HL-60 (cell line): ENCODE data around the gene TM6SF1.

Experiments
- DNase-seq, 2 experiments: peaks; one replicate each; pipeline ENCODE4 v3.0.0-alpha.2; 2010 to 2020; ENCODE audit warnings: low read depth in 1 of 2, low spot score in 1 of 2
- H3K27ac ChIP-seq: fragments of 250-450 bp; sonication (Bioruptor Pico); replicated peaks from 2 replicates; pipeline ENCODE4 v1.5.1; 2020; ENCODE audit warnings: mild to moderate bottlenecking, moderate library complexity
- H3K27me3 ChIP-seq: fragments of 250-450 bp; sonication (Bioruptor Pico); 2 replicates; pipeline ENCODE4 v1.5.1; 2021; ENCODE audit warnings: mild to moderate bottlenecking, moderate library complexity; ENCODE audit not compliant: insufficient read depth, poor library complexity, severe bottlenecking
- H3K4me3 ChIP-seq: replicated peaks from 2 replicates; pipeline ENCODE4 v1.5.1; 2011; ENCODE audit warnings: mild to moderate bottlenecking, control low read depth, low read length; ENCODE audit not compliant: insufficient read depth
- GABPA ChIP-seq: IDR thresholded peaks from 2 replicates; pipeline ENCODE4 v1.6.1; 2012; ENCODE audit warnings: low read depth
- POLR2AphosphoS5 ChIP-seq: IDR thresholded peaks from 2 replicates; pipeline ENCODE4 v1.6.1; 2012; ENCODE audit warnings: low read depth
- SPI1 ChIP-seq: IDR thresholded peaks from 2 replicates; pipeline ENCODE4 v1.6.1; 2012; ENCODE audit warnings: low read depth, mild to moderate bottlenecking, borderline replicate concordance
- TF ChIP-seq, protein P1 (sequence below): IDR thresholded peaks from 2 replicates; pipeline ENCODE4 v1.6.1; 2012; ENCODE audit warnings: low read depth; ENCODE audit not compliant: insufficient replicate concordance
- TF ChIP-seq, protein P2 (sequence below): IDR thresholded peaks from one replicate; pipeline ENCODE4 v1.5.1; 2011; ENCODE audit warnings: low read length, control low read depth, inconsistent platforms; ENCODE audit not compliant: insufficient read depth

The TM6SF1 gene

DNA sequence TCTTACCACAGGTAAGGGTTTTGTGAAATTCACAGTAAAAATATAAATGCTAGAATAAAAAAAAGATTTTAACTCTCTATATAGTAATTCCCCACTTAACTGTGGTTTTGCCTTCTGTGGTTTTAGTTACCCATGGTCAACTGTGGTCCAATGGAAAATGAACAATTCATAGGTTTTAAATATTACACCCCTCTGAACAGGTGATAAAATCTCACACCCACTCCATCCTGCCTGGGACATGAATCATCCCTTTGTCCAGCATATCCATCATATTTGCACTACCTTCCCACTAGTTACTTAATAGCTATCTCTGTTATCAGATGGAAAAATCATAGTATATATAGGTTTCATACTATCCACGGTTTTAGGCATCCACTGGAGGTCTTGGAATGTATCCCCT lies 50.9 kb downstream of the TM6SF1 start:
- no peaks in the 10 kb centered on the region for H3K27me3 ChIP-seq
- no peak for DNase-seq
- H3K4me3 ChIP-seq: no peak overlapping the region
- TF ChIP-seq, protein P1, sequence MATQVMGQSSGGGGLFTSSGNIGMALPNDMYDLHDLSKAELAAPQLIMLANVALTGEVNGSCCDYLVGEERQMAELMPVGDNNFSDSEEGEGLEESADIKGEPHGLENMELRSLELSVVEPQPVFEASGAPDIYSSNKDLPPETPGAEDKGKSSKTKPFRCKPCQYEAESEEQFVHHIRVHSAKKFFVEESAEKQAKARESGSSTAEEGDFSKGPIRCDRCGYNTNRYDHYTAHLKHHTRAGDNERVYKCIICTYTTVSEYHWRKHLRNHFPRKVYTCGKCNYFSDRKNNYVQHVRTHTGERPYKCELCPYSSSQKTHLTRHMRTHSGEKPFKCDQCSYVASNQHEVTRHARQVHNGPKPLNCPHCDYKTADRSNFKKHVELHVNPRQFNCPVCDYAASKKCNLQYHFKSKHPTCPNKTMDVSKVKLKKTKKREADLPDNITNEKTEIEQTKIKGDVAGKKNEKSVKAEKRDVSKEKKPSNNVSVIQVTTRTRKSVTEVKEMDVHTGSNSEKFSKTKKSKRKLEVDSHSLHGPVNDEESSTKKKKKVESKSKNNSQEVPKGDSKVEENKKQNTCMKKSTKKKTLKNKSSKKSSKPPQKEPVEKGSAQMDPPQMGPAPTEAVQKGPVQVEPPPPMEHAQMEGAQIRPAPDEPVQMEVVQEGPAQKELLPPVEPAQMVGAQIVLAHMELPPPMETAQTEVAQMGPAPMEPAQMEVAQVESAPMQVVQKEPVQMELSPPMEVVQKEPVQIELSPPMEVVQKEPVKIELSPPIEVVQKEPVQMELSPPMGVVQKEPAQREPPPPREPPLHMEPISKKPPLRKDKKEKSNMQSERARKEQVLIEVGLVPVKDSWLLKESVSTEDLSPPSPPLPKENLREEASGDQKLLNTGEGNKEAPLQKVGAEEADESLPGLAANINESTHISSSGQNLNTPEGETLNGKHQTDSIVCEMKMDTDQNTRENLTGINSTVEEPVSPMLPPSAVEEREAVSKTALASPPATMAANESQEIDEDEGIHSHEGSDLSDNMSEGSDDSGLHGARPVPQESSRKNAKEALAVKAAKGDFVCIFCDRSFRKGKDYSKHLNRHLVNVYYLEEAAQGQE: no peak
- TF ChIP-seq POLR2AphosphoS5: no peak
- TF ChIP-seq, protein P2, sequence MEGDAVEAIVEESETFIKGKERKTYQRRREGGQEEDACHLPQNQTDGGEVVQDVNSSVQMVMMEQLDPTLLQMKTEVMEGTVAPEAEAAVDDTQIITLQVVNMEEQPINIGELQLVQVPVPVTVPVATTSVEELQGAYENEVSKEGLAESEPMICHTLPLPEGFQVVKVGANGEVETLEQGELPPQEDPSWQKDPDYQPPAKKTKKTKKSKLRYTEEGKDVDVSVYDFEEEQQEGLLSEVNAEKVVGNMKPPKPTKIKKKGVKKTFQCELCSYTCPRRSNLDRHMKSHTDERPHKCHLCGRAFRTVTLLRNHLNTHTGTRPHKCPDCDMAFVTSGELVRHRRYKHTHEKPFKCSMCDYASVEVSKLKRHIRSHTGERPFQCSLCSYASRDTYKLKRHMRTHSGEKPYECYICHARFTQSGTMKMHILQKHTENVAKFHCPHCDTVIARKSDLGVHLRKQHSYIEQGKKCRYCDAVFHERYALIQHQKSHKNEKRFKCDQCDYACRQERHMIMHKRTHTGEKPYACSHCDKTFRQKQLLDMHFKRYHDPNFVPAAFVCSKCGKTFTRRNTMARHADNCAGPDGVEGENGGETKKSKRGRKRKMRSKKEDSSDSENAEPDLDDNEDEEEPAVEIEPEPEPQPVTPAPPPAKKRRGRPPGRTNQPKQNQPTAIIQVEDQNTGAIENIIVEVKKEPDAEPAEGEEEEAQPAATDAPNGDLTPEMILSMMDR: no peak
- no peak for TF ChIP-seq GABPA
- no peak for TF ChIP-seq SPI1
- no peak overlapping the region for H3K27ac ChIP-seq

DNA sequence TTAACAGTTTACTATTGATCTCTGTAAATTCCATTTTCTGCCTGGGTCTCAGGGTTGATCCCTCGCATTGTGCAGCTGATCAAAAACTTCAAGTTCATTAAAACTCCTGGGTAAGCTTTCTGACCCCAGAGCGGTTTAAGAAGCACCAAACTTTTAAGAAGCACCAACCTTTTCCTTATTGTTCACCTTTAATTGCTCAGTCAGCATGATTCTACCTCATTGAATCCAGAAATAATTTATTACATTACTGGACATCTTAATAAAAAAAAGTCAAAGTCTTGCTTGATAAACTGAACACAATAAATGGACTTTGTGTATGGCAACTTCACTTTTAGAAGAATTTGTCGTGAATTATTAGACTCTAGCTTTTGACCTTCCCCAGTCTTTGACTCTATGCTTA lies 53.3 kb downstream of the TM6SF1 start:
- Histone ChIP-seq H3K27ac (no peak overlapping the region), H3K4me3 (no peak overlapping the region), H3K27me3 (no peaks in the 10 kb centered on the region)
- TF ChIP-seq GABPA (no peak), SPI1 (no peak)
- TF ChIP-seq, protein P2: no peak
- DNase-seq: no peak

DNA sequence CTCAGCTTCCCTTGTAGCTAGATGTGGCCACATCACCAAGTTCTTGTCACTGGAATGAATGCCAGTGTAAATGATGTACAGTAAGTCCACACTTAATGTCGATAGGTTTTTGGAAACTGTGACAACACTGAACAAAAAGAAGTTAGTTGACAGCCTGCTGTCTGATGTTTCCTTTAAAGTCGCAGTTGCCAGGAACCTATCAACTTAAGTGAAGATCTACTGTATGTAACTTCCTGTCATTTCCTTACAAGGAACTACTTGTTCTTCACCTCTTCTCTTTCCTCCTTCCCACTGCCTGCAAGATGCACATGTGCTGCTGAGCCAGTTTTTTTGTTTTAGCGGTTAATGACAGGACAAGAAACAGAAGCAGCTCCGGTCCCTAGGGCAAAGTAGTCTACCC lies 55.6 kb downstream of the TM6SF1 start:
- DNase-seq: peak in 1 of 2 experiments; percentile 16
- H3K27ac ChIP-seq: no peak overlapping the region

More for the DNA sequence above, 55.6 kb downstream of the TM6SF1 start:
- Histone ChIP-seq H3K27me3 (peaks cover 2% of the 10 kb centered on the region), H3K4me3 (no peak overlapping the region)
- no peak for TF ChIP-seq GABPA
- TF ChIP-seq POLR2AphosphoS5: no peak
- TF ChIP-seq, protein P2: no peak
- TF ChIP-seq SPI1: no peak
- TF ChIP-seq, protein P1: no peak
